ENCODE data around the gene DDX3X.
"Not testable (repeated sequence)": the region's sequence is repeated elsewhere in the genome, so short reads cannot be mapped to it uniquely, and the experiment has no call there.

The DDX3X gene

GRCh38 chrX:41390576-41390975 is 56.6 kb downstream of the DDX3X start:
- H3K4me3 ChIP-seq (ENCODE audit: low read length); H3K27me3 ChIP-seq (ENCODE audit: control insufficient read depth, insufficient read depth, low read length); H3K4me1 ChIP-seq (ENCODE audit: control insufficient read depth, insufficient read depth, low read length); H3K9me3 ChIP-seq (ENCODE audit: control insufficient read depth, insufficient read depth, low read length); H3K36me3 ChIP-seq (ENCODE audit: control insufficient read depth, insufficient read depth, low read length); H3K27ac ChIP-seq (ENCODE audit: low read length); DNase-seq (ENCODE audit: low read depth, low spot score): not testable (repeated sequence)
- WGBS (ENCODE audit: insufficient coverage, insufficient read length), result no CpG with 5 or more reads among the region's 7 CpGs

- Histone ChIP-seq H3K27ac (ENCODE audit: low read length) (no peak overlapping the region), H3K27me3 (ENCODE audit: control insufficient read depth, insufficient read depth, low read length) (no peaks in the 10 kb centered on the region), H3K4me3 (ENCODE audit: low read length) (no peak overlapping the region), H3K4me1 (ENCODE audit: control insufficient read depth, insufficient read depth, low read length) (no peaks in the 10 kb centered on the region), H3K9me3 (ENCODE audit: control insufficient read depth, insufficient read depth, low read length) (no peaks in the 10 kb centered on the region), H3K36me3 (ENCODE audit: control insufficient read depth, insufficient read depth, low read length) (no peaks in the 10 kb centered on the region)
- no CpG with 5 or more reads among the region's 9 CpGs for WGBS (ENCODE audit: insufficient coverage, insufficient read length)
- no peak for DNase-seq (ENCODE audit: low read depth, low spot score)
These were observed 57.6 kb downstream of the DDX3X start for GRCh38 chrX:41391606-41392005.

DNA sequence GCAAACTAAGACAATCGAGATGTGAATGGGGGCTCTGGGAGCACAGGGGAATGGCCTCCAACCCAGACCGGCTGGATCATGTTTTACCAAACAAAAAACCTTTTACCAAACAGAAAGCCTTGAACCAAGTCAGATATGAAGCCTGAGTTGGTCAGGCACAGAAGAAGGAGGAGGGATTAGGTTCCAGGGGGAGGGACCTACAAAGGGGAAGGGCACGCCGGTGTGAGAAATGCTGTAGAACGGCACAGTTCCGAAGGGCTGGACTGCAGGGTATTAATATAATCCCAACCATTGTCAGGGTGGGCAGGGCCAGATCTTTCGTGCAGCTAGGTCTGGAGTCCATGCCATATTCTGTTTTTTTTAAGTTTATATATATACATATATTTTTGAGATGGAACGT is 60.3 kb downstream of the DDX3X start:
- Histone ChIP-seq H3K36me3 (ENCODE audit: control insufficient read depth, insufficient read depth, low read length) (no peaks in the 10 kb centered on the region), H3K4me1 (ENCODE audit: control insufficient read depth, insufficient read depth, low read length) (no peaks in the 10 kb centered on the region), H3K4me3 (ENCODE audit: low read length) (no peak overlapping the region), H3K27me3 (ENCODE audit: control insufficient read depth, insufficient read depth, low read length) (no peaks in the 10 kb centered on the region), H3K9me3 (ENCODE audit: control insufficient read depth, insufficient read depth, low read length) (no peaks in the 10 kb centered on the region), H3K27ac (ENCODE audit: low read length) (no peak overlapping the region)
- WGBS (ENCODE audit: insufficient coverage, insufficient read length), result no CpG with 5 or more reads among the region's 8 CpGs
- no peak for DNase-seq (ENCODE audit: low read depth, low spot score)

- Histone ChIP-seq H3K36me3 (ENCODE audit: control insufficient read depth, insufficient read depth, low read length) (no peaks in the 10 kb centered on the region), H3K27me3 (ENCODE audit: control insufficient read depth, insufficient read depth, low read length) (no peaks in the 10 kb centered on the region), H3K27ac (ENCODE audit: low read length) (no peak overlapping the region), H3K9me3 (ENCODE audit: control insufficient read depth, insufficient read depth, low read length) (no peaks in the 10 kb centered on the region), H3K4me3 (ENCODE audit: low read length) (no peak overlapping the region), H3K4me1 (ENCODE audit: control insufficient read depth, insufficient read depth, low read length) (no peaks in the 10 kb centered on the region)
- no CpG with 5 or more reads among the region's 3 CpGs for WGBS (ENCODE audit: insufficient coverage, insufficient read length)
- no peak for DNase-seq (ENCODE audit: low read depth, low spot score)
These were observed 63.3 kb downstream of the DDX3X start for GRCh38 chrX:41397219-41397618.

GRCh38 chrX:41397768-41398167 is 63.8 kb downstream of the DDX3X start:
- DNase-seq (ENCODE audit: low read depth, low spot score), result no peak
- Histone ChIP-seq H3K36me3 (ENCODE audit: control insufficient read depth, insufficient read depth, low read length) (no peaks in the 10 kb centered on the region), H3K4me3 (ENCODE audit: low read length) (no peak overlapping the region), H3K27me3 (ENCODE audit: control insufficient read depth, insufficient read depth, low read length) (no peaks in the 10 kb centered on the region), H3K27ac (ENCODE audit: low read length) (no peak overlapping the region), H3K9me3 (ENCODE audit: control insufficient read depth, insufficient read depth, low read length) (no peaks in the 10 kb centered on the region), H3K4me1 (ENCODE audit: control insufficient read depth, insufficient read depth, low read length) (no peaks in the 10 kb centered on the region)
- no CpG with 5 or more reads among the region's 2 CpGs for WGBS (ENCODE audit: insufficient coverage, insufficient read length)

DNA sequence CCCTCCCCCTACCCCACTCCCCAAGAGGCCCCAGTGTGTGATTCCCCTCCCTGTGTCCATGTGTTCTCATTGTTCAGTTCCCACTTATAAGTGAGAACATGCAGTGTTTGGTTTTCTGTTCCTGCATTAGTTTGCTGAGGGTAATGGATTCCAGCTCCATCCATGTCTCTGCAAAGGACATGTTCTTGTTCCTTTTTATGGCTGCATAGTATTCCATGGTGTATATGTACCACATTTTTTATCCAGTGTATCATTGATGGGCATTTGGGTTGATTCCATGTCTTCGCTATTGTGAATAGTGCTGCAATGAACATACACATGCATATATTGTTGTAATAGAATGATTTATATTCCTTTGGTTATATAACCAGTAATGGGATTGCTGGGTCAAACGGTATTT is 68.6 kb downstream of the DDX3X start:
- DNase-seq (ENCODE audit: low read depth, low spot score); H3K4me1 ChIP-seq (ENCODE audit: control insufficient read depth, insufficient read depth, low read length); H3K27ac ChIP-seq (ENCODE audit: low read length); H3K9me3 ChIP-seq (ENCODE audit: control insufficient read depth, insufficient read depth, low read length); H3K27me3 ChIP-seq (ENCODE audit: control insufficient read depth, insufficient read depth, low read length); H3K4me3 ChIP-seq (ENCODE audit: low read length); H3K36me3 ChIP-seq (ENCODE audit: control insufficient read depth, insufficient read depth, low read length): not testable (repeated sequence)
- WGBS (ENCODE audit: insufficient coverage, insufficient read length), result no CpG with 5 or more reads among the region's 2 CpGs

DNA sequence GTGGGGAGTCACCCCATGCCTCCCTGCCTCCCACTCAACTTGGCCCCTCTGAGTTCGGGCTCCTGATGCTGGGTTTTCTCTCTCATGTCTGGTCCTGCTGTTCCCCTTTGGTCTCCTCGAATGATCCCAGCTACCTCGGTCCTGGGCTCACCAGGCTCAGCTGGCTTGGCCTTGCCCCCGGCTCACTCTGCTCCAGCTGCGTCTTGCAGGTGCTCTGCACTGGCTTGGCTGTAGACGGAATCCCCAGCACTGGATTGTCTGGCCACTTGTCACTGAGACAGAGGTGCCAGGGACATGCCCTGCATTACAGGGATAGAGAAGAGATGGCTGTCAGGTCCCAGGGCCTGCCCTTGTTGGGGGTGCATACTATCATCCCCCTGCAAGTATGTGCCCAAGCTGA is 71.6 kb downstream of the DDX3X start:
- no CpG with 5 or more reads among the region's 6 CpGs for WGBS (ENCODE audit: insufficient coverage, insufficient read length)
- no peak overlapping the region for H3K27ac ChIP-seq (ENCODE audit: low read length)
- H3K9me3 ChIP-seq (ENCODE audit: control insufficient read depth, insufficient read depth, low read length), result no peaks in the 10 kb centered on the region
- no peak overlapping the region for H3K4me3 ChIP-seq (ENCODE audit: low read length)
- H3K4me1 ChIP-seq (ENCODE audit: control insufficient read depth, insufficient read depth, low read length), result no peaks in the 10 kb centered on the region
- no peaks in the 10 kb centered on the region for H3K27me3 ChIP-seq (ENCODE audit: control insufficient read depth, insufficient read depth, low read length)
- no peaks in the 10 kb centered on the region for H3K36me3 ChIP-seq (ENCODE audit: control insufficient read depth, insufficient read depth, low read length)
- no peak for DNase-seq (ENCODE audit: low read depth, low spot score)

- no peak for DNase-seq (ENCODE audit: low read depth, low spot score)
- no CpG with 5 or more reads among the region's 1 CpG for WGBS (ENCODE audit: insufficient coverage, insufficient read length)
These were observed 72.2 kb downstream of the DDX3X start for GRCh38 chrX:41406201-41406600.

DNA sequence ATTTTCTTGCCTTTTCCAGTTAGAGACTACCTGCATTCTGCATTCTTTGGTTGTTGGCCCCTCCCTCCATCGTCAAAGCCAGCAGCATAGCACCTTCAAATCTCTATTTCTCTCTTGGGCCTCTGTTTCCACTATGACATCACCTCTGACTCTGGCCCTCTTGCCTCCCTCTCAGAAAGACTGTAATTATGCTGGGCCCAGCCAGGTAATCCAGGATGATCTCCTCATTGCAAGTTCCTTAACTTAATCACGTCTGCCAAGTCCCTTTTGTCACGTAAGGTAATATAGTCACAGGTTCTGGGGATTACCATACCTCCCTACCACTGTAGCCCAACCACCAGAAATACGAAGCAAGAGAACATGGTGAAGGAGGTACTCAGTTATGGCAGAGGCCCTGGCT is 73.9 kb downstream of the DDX3X start:
- no CpG with 5 or more reads among the region's 4 CpGs for WGBS (ENCODE audit: insufficient coverage, insufficient read length)
- no peak for DNase-seq (ENCODE audit: low read depth, low spot score)
- Histone ChIP-seq H3K27ac (ENCODE audit: low read length) (no peak overlapping the region), H3K4me1 (ENCODE audit: control insufficient read depth, insufficient read depth, low read length) (no peaks in the 10 kb centered on the region), H3K36me3 (ENCODE audit: control insufficient read depth, insufficient read depth, low read length) (no peaks in the 10 kb centered on the region), H3K4me3 (ENCODE audit: low read length) (no peak overlapping the region), H3K27me3 (ENCODE audit: control insufficient read depth, insufficient read depth, low read length) (no peaks in the 10 kb centered on the region), H3K9me3 (ENCODE audit: control insufficient read depth, insufficient read depth, low read length) (no peaks in the 10 kb centered on the region)

More at GRCh38 chrX:41406201-41406600, 72.2 kb downstream of the DDX3X start:
- no peaks in the 10 kb centered on the region for H3K4me1 ChIP-seq (ENCODE audit: control insufficient read depth, insufficient read depth, low read length)
- no peaks in the 10 kb centered on the region for H3K27me3 ChIP-seq (ENCODE audit: control insufficient read depth, insufficient read depth, low read length)
- no peaks in the 10 kb centered on the region for H3K9me3 ChIP-seq (ENCODE audit: control insufficient read depth, insufficient read depth, low read length)
- H3K27ac ChIP-seq (ENCODE audit: low read length), result no peak overlapping the region
- no peaks in the 10 kb centered on the region for H3K36me3 ChIP-seq (ENCODE audit: control insufficient read depth, insufficient read depth, low read length)
- H3K4me3 ChIP-seq (ENCODE audit: low read length), result no peak overlapping the region

DNA sequence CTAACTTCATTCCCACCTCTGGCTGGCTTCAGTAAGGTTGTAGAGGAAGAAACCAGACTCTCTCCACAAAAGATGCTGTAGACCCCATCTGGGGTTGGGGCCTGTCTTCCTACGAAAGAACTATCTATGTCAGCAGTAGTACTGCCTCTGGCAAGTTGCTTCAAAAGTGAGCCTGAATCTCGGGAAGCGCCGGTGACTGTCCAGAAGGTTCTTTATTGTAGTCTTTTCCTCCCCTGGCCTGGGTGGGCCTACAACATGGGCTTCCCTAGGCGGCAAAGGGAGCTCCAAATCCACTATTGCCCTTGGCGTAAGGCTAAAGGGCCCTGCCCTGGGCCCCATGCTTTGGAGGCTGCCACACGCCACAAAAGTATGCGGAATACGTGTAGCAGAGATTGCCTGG is 74.6 kb downstream of the DDX3X start:
- no peak for DNase-seq (ENCODE audit: low read depth, low spot score)
- Histone ChIP-seq H3K4me3 (ENCODE audit: low read length) (no peak overlapping the region), H3K4me1 (ENCODE audit: control insufficient read depth, insufficient read depth, low read length) (no peaks in the 10 kb centered on the region), H3K36me3 (ENCODE audit: control insufficient read depth, insufficient read depth, low read length) (no peaks in the 10 kb centered on the region), H3K27ac (ENCODE audit: low read length) (no peak overlapping the region), H3K9me3 (ENCODE audit: control insufficient read depth, insufficient read depth, low read length) (no peaks in the 10 kb centered on the region), H3K27me3 (ENCODE audit: control insufficient read depth, insufficient read depth, low read length) (no peaks in the 10 kb centered on the region)
- WGBS (ENCODE audit: insufficient coverage, insufficient read length), result no CpG with 5 or more reads among the region's 9 CpGs

DNA sequence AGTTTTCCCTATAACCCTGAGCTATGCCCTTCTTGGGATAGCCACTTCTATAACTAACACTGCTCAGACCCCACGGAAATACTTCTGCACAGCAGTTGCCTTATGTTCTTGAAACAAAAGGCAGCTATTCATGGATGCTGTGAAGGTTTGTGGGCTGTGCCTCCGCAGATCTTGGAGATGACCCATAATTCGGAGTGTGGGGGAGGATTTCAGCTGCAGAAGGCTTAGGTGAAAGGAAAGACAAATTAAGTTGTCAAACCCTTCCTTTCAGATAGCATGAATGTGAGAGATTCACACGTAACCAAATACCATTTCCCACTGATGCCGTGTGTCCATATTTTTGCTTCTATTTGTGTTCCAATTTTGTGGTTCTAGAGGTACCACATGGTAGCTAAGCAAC is 75.0 kb downstream of the DDX3X start:
- Histone ChIP-seq H3K4me1 (ENCODE audit: control insufficient read depth, insufficient read depth, low read length) (no peaks in the 10 kb centered on the region), H3K9me3 (ENCODE audit: control insufficient read depth, insufficient read depth, low read length) (no peaks in the 10 kb centered on the region), H3K36me3 (ENCODE audit: control insufficient read depth, insufficient read depth, low read length) (no peaks in the 10 kb centered on the region), H3K27ac (ENCODE audit: low read length) (no peak overlapping the region), H3K4me3 (ENCODE audit: low read length) (no peak overlapping the region), H3K27me3 (ENCODE audit: control insufficient read depth, insufficient read depth, low read length) (no peaks in the 10 kb centered on the region)
- WGBS (ENCODE audit: insufficient coverage, insufficient read length), result no CpG with 5 or more reads among the region's 5 CpGs
- no peak for DNase-seq (ENCODE audit: low read depth, low spot score)
